GM12878 (cell line): ENCODE data around the gene PRPSAP1. TPM values are rescaled to one million over a fixed set of nuclear protein-coding genes. Genes with fewer than 3 reads are reported as not detected.

Experiments used
- ATAC-seq: fragments of 200-7000 bp; cut with Tn5 transposase; 3 replicates; pipeline ENCODE4 v1.9.1; 2020; ENCODE audit warnings: mild to moderate bottlenecking, moderate library complexity
- BruUV-seq: library from RNA; stranded (reverse); fragments of 400-500 nt; replicated peaks from 2 replicates; lab custom pipeline; 2021; lab: Mats Ljungman, UMichigan
- CTCF ChIA-PET: fragments of 300-600 bp; sonication (Branson Sonifier 250); formaldehyde crosslinking; extraction: SDS; loops from one replicate; lab custom pipeline; 2021; ENCODE audit warnings: inconsistent platforms; lab: Yijun Ruan, JAX
- POLR2A ChIA-PET: fragments of 350-600 bp; formaldehyde crosslinking; extraction: SDS; loops from one replicate; lab custom pipeline; 2021; ENCODE audit warnings: inconsistent platforms; lab: Charles Lee
- RAD21 ChIA-PET: fragments of 300-600 bp; sonication (Branson Sonifier 250); formaldehyde crosslinking; loops from one replicate; lab custom pipeline; 2023; ENCODE audit warnings: antibody characterized with exemption; ENCODE audit not compliant: unreplicated experiment; lab: Charles Lee
- SMC1A ChIA-PET: fragments of 300-600 bp; sonication (Branson Sonifier 250); formaldehyde crosslinking; loops from one replicate; lab custom pipeline; 2023; ENCODE audit not compliant: unreplicated experiment, uncharacterized antibody; lab: Charles Lee
- DNase-seq: peaks from one replicate; pipeline ENCODE4 v3.0.0-alpha.2; 2011; ENCODE audit warnings: low read depth, low spot score
- FAIRE-seq: peaks from 3 replicates; lab custom pipeline; 2011; peaks lifted over from hg19 to GRCh38; lab: Jason Lieb, UNC
- H2AFZ ChIP-seq: 2 replicates; pipeline ENCODE4 v1.6.0; 2011; ENCODE audit warnings: low read depth, low read length, control low read depth; ENCODE audit not compliant: control insufficient read depth
- H3K27ac ChIP-seq: 2 replicates; pipeline ENCODE4 v1.5.1; 2011; ENCODE audit warnings: control low read depth; ENCODE audit not compliant: control insufficient read depth, insufficient read depth
- H3K27me3 ChIP-seq, 2 experiments: replicated peaks in 1 of 2; 2 replicates each; pipeline versions ENCODE4 v1.6.0 to v1.6.1; 2011; ENCODE audit warnings: low read length in 1 of 2; ENCODE audit not compliant: control insufficient read depth in 2 of 2, insufficient read depth in 2 of 2
- H3K36me3 ChIP-seq, 2 experiments: 2 replicates each; pipeline ENCODE4 v1.5.1; 2011; ENCODE audit warnings: low read length in 1 of 2; ENCODE audit not compliant: control insufficient read depth in 2 of 2, insufficient read depth in 2 of 2
- H3K4me1 ChIP-seq: 2 replicates; pipeline ENCODE4 v1.6.1; 2011; ENCODE audit warnings: mild to moderate bottlenecking, low read length, moderate library complexity, mixed read lengths; ENCODE audit not compliant: control insufficient read depth, insufficient read depth
- H3K4me2 ChIP-seq: 2 replicates; pipeline ENCODE4 v1.6.0; 2011; ENCODE audit warnings: control low read depth; ENCODE audit not compliant: control insufficient read depth, insufficient read depth
- H3K4me3 ChIP-seq: fragments of 200-600 bp; sonication (generic); 2 replicates; pipeline ENCODE4 v1.5.1; 2016
- H3K79me2 ChIP-seq: 2 replicates; pipeline ENCODE4 v1.6.0; 2011; ENCODE audit warnings: low read length; ENCODE audit not compliant: control insufficient read depth, insufficient read depth
- H3K9ac ChIP-seq: 2 replicates; pipeline ENCODE4 v1.8.0; 2011; ENCODE audit warnings: low read length, control low read depth, mixed read lengths; ENCODE audit not compliant: control insufficient read depth, insufficient read depth
- H3K9me3 ChIP-seq: replicated peaks from 3 replicates; pipeline ENCODE4 v1.5.1; 2011; ENCODE audit warnings: mild to moderate bottlenecking, low read length; ENCODE audit not compliant: control insufficient read depth, insufficient read depth
- H4K20me1 ChIP-seq: 2 replicates; pipeline ENCODE4 v1.6.0; 2011; ENCODE audit not compliant: control insufficient read depth, insufficient read depth
- CBX5 ChIP-seq: sonication (generic); IDR thresholded peaks from 2 replicates; pipeline ENCODE4 v1.6.1; 2016; ENCODE audit warnings: low read depth, moderate library complexity, mild to moderate bottlenecking, inconsistent platforms
- E2F8 ChIP-seq: fragments of 450-650 bp; IDR thresholded peaks from 2 replicates; pipeline ENCODE4 v1.6.1; 2018; ENCODE audit warnings: mild to moderate bottlenecking, low read depth, moderate library complexity; ENCODE audit not compliant: partially characterized antibody
- FOS ChIP-seq: IDR thresholded peaks from 3 replicates; pipeline ENCODE4 v1.6.1; 2011; ENCODE audit warnings: borderline replicate concordance; ENCODE audit not compliant: insufficient read length; ENCODE audit errors: extremely low read depth
- HDGF ChIP-seq: fragments of 450-650 bp; IDR thresholded peaks from 2 replicates; pipeline ENCODE4 v1.6.1; 2016; ENCODE audit warnings: antibody characterized with exemption
- IRF4 ChIP-seq: IDR thresholded peaks from 2 replicates; pipeline ENCODE4 v1.6.1; 2011; ENCODE audit warnings: low read depth, low read length
- NR2F1 ChIP-seq: fragments of 450-650 bp; conservative IDR thresholded peaks from 2 replicates; pipeline ENCODE4 v1.6.1; 2017; ENCODE audit warnings: mild to moderate bottlenecking
- SIN3A ChIP-seq: IDR thresholded peaks from 2 replicates; pipeline ENCODE4 v1.6.1; 2012; ENCODE audit warnings: low read depth, low read length, improper control_type of control experiment
- SIX5 ChIP-seq: IDR thresholded peaks from 2 replicates; pipeline ENCODE4 v1.6.1; 2011; ENCODE audit warnings: mild to moderate bottlenecking, low read depth, low read length, moderate library complexity; ENCODE audit not compliant: severe bottlenecking
- ZNF384 ChIP-seq: IDR thresholded peaks from 2 replicates; pipeline ENCODE4 v1.6.1; 2012; ENCODE audit warnings: low read depth, mild to moderate bottlenecking, low read length, improper control_type of control experiment, borderline replicate concordance
- WGBS: methylation state at CpG from one replicate; pipeline ENCODE4 v1.1.6; 2016; ENCODE audit warnings: low lambda C conversion rate; ENCODE audit not compliant: insufficient replicate concordance, insufficient coverage; ENCODE audit errors: missing lambda C conversion rate; 5-methylcytosine and 5-hydroxymethylcytosine counted together
- in situ Hi-C: fragments of 300-500 bp; cut with MboI; formaldehyde crosslinking; loops from 9 replicates; pipeline ENCODE4 v1.14.3; 2018; ENCODE audit warnings: mixed read lengths
- intact Hi-C: fragments of 100-400 bp; cut with micrococcal nuclease; formaldehyde crosslinking; loops from one replicate; pipeline ENCODE4 v1.14.2; 2022; ENCODE audit not compliant: unreplicated experiment
- polyA plus RNA-seq, 11 experiments: library from polyadenylated mRNA; depleted of rRNA in 4 of 11; unstranded in 6 of 11; stranded (reverse) in 5 of 11; fragments of >200 nt; fragmentation: Nextera tagmentation in 4 of 11; fragmentation: Illumina TruSeq in 1 of 11; extraction: Ambion mirVana in 4 of 11; extraction: Trizol in 1 of 11; gene quantifications; 1 replicate in 1 of 11; 2 replicates in 10 of 11; pipeline versions ENCODE4 v1.2.1 to v1.2.3, GENCODE V29; 2011 to 2016; ENCODE audit warnings: inconsistent platforms in 2 of 11, missing spikeins in 2 of 11, low read depth in 1 of 11
- total RNA-seq, 4 experiments: library from RNA; depleted of rRNA in 3 of 4; stranded (reverse); fragments of >200 nt in 3 of 4; fragmentation: Illumina TruSeq in 1 of 4; extraction: Trizol in 1 of 4; gene quantifications; 2 replicates each; pipeline versions ENCODE4 v1.2.1 to v1.2.3, GENCODE V29; 2013 to 2021
- TF ChIP-seq, protein P1 (sequence below): IDR thresholded peaks from 2 replicates; pipeline ENCODE4 v1.6.1; 2012; ENCODE audit warnings: mild to moderate bottlenecking, low read depth, low read length

Gene PRPSAP1
- total and polyA plus RNA-seq, 10 of the 15 experiments (the other 5 are each of a cell fraction or from before 2014, with no cell fraction given) = 15.8 to 84.2 (median 44.2) TPM

- H3K79me2 ChIP-seq = no peaks in the 10 kb centered on the region
- H3K4me2 ChIP-seq = no peak overlapping the region
- ChIA-PET POLR2A (interaction anchor here (0.6 to 1.0 kb wide), 3 partner anchors 12 to 663 kb away, joined by 3 to 4 read pairs (median 3); no protein-coding TSS in a partner anchor), RAD21 (no interaction called here), SMC1A (no interaction called here), CTCF (no interaction called here)
- no peak overlapping the region for H3K9ac ChIP-seq
- H3K36me3 ChIP-seq = peaks cover 2 to 9% of the 10 kb centered on the region in 2 experiments; a peak in 3 of 4 replicates
- no peak for TF ChIP-seq HDGF
- TF ChIP-seq SIN3A = no peak
- ATAC-seq = no peak
- in situ Hi-C loops = no loop called here
- H2AFZ ChIP-seq = no peak overlapping the region
- no TSS peak for BruUV-seq
- WGBS = over 99% methylated on average over 14 of the region's 14 CpGs
- no peaks in the 10 kb centered on the region for H3K4me1 ChIP-seq
- no peak overlapping the region for H3K4me3 ChIP-seq
- no peak overlapping the region for H3K27ac ChIP-seq
- FAIRE-seq = no peak
- H3K27me3 ChIP-seq = no peaks in the 10 kb centered on the region
- no peaks in the 10 kb centered on the region for H4K20me1 ChIP-seq
- no peaks in the 10 kb centered on the region for H3K9me3 ChIP-seq
- no peak for DNase-seq
- intact Hi-C loops = no loop called here
These were observed 8.2 kb downstream of the PRPSAP1 start for GRCh38 chr17:76345377-76345974.

GRCh38 chr17:76343106-76343505 is 10.6 kb downstream of the PRPSAP1 start:
- POLR2A ChIA-PET = no interaction called here
- peaks cover 2 to 6% of the 10 kb centered on the region in 2 experiments; a peak in 2 of 4 replicates for H3K36me3 ChIP-seq
- no peak overlapping the region for H3K4me3 ChIP-seq
- no peak overlapping the region for H3K4me2 ChIP-seq
- no peaks in the 10 kb centered on the region for H3K79me2 ChIP-seq
- RAD21 ChIA-PET = no interaction called here
- SMC1A ChIA-PET = no interaction called here
- 99% methylated on average over 7 of the region's 7 CpGs for WGBS
- no peaks in the 10 kb centered on the region for H3K27me3 ChIP-seq
- no peaks in the 10 kb centered on the region for H4K20me1 ChIP-seq
- intact Hi-C loops = no loop called here
- no peak overlapping the region for H3K27ac ChIP-seq
- in situ Hi-C loops = no loop called here
- FAIRE-seq = no peak
- BruUV-seq = no TSS peak
- no peaks in the 10 kb centered on the region for H3K4me1 ChIP-seq
- ATAC-seq = no peak
- no peak overlapping the region for H3K9ac ChIP-seq
- CTCF ChIA-PET = interaction anchor here (0.8 kb wide), 1 partner anchor 115 kb away, joined by 3 read pairs; no protein-coding TSS in a partner anchor
- DNase-seq = no peak
- no peak overlapping the region for H2AFZ ChIP-seq
- H3K9me3 ChIP-seq = no peaks in the 10 kb centered on the region
- no peak for TF ChIP-seq CBX5
- TF ChIP-seq FOS = no peak
- TF ChIP-seq SIX5 = no peak
- no peak for TF ChIP-seq IRF4
- TF ChIP-seq, protein P1, sequence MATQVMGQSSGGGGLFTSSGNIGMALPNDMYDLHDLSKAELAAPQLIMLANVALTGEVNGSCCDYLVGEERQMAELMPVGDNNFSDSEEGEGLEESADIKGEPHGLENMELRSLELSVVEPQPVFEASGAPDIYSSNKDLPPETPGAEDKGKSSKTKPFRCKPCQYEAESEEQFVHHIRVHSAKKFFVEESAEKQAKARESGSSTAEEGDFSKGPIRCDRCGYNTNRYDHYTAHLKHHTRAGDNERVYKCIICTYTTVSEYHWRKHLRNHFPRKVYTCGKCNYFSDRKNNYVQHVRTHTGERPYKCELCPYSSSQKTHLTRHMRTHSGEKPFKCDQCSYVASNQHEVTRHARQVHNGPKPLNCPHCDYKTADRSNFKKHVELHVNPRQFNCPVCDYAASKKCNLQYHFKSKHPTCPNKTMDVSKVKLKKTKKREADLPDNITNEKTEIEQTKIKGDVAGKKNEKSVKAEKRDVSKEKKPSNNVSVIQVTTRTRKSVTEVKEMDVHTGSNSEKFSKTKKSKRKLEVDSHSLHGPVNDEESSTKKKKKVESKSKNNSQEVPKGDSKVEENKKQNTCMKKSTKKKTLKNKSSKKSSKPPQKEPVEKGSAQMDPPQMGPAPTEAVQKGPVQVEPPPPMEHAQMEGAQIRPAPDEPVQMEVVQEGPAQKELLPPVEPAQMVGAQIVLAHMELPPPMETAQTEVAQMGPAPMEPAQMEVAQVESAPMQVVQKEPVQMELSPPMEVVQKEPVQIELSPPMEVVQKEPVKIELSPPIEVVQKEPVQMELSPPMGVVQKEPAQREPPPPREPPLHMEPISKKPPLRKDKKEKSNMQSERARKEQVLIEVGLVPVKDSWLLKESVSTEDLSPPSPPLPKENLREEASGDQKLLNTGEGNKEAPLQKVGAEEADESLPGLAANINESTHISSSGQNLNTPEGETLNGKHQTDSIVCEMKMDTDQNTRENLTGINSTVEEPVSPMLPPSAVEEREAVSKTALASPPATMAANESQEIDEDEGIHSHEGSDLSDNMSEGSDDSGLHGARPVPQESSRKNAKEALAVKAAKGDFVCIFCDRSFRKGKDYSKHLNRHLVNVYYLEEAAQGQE = no peak
- no peak for TF ChIP-seq E2F8
- no peak for TF ChIP-seq ZNF384
- no peak for TF ChIP-seq NR2F1
